ENCODE data around the gene RBCK1.

RBCK1 gene

DNA sequence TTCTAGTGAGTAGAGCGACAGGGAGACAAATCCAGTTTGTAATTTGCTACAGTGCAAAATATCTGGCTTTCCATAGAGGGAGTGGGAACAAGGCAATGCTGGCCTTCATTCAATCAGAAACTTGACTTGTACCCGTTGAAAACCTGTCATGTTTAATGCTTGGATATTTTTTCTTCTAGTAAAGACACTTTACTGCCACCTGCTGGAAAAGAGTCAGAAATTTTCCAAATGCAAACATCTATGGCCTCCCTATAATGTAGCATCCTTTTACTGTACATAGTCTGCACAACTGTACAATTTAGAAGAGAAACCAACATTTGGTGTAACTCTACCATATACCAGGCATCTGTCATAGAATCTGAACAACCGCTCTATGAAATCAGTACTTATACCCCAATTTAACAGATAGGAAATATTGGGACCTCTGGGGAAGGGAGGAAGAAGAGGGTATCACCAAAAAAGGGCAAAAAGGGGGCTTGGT, 70.9 kb downstream of the RBCK1 start:
- no peaks in the 10 kb centered on the region for H3K4me1 ChIP-seq (ENCODE audit: low read length)

GRCh38 chr20:479487-479886, 71.4 kb downstream of the RBCK1 start:
- Histone ChIP-seq H3K4me3 (ENCODE audit: low read length) (no peak overlapping the region), H3K79me2 (ENCODE audit: low read length) (no peaks in the 10 kb centered on the region), H3K9me2 (replicated peaks; ENCODE audit: insufficient read depth, low read length) (no peaks in the 10 kb centered on the region), H3K4me2 (ENCODE audit: low read depth, low read length) (no peak overlapping the region), H3K27me3 (replicated peaks; ENCODE audit: insufficient read depth, low read length) (no peaks in the 10 kb centered on the region), H3K27ac (ENCODE audit: low read length) (no peak overlapping the region), H4K20me1 (ENCODE audit: insufficient read depth, low read length) (0 out of 2 replicates have a peak, but pooled peaks cover 3% of the 10 kb centered on the region), H3K4me1 (ENCODE audit: low read length) (no peaks in the 10 kb centered on the region), H3K36me3 (replicated peaks; ENCODE audit: insufficient read depth, low read length) (0 out of 2 replicates have a peak, but pooled peaks cover 2% of the 10 kb centered on the region), H2AFZ (ENCODE audit: low read length) (no peak overlapping the region), H3F3A (ENCODE audit: insufficient read depth, low read length) (0 out of 2 replicates have a peak, but pooled peaks cover 10% of the 10 kb centered on the region), H3K9me3 (replicated peaks; ENCODE audit: insufficient read depth, low read length) (no peaks in the 10 kb centered on the region), H3K9ac (ENCODE audit: low read length) (no peak overlapping the region)
- DNase-seq: no peak
- TF ChIP-seq EZH2 (optimal IDR thresholded peaks at IDR 0.05; ENCODE audit: low read depth, low read length): no peak
- TF ChIP-seq CTCF (IDR thresholded peaks at IDR 0.05; ENCODE audit: low read length): no peak
- no peak for TF ChIP-seq EZH2phosphoT487 (IDR thresholded peaks at IDR 0.05; ENCODE audit: low read length)

More for the DNA sequence above, 70.9 kb downstream of the RBCK1 start:
- no peaks in the 10 kb centered on the region for H3K27me3 ChIP-seq (replicated peaks; ENCODE audit: insufficient read depth, low read length)
- no peak overlapping the region for H3K27ac ChIP-seq (ENCODE audit: low read length)
- 0 out of 2 replicates have a peak, but pooled peaks cover 3% of the 10 kb centered on the region for H4K20me1 ChIP-seq (ENCODE audit: insufficient read depth, low read length)
- H3F3A ChIP-seq (ENCODE audit: insufficient read depth, low read length): 0 out of 2 replicates have a peak, but pooled peaks cover 10% of the 10 kb centered on the region
- peak; percentile 76 for DNase-seq
- no peak overlapping the region for H3K4me2 ChIP-seq (ENCODE audit: low read depth, low read length)
- H3K9ac ChIP-seq (ENCODE audit: low read length): no peak overlapping the region
- no peak overlapping the region for H2AFZ ChIP-seq (ENCODE audit: low read length)
- no peak overlapping the region for H3K4me3 ChIP-seq (ENCODE audit: low read length)
- H3K9me3 ChIP-seq (replicated peaks; ENCODE audit: insufficient read depth, low read length): no peaks in the 10 kb centered on the region
- 0 out of 2 replicates have a peak, but pooled peaks cover 2% of the 10 kb centered on the region for H3K36me3 ChIP-seq (replicated peaks; ENCODE audit: insufficient read depth, low read length)
- TF ChIP-seq CTCF (IDR thresholded peaks at IDR 0.05; ENCODE audit: low read length) (peak; percentile 64), EZH2 (optimal IDR thresholded peaks at IDR 0.05; ENCODE audit: low read depth, low read length) (no peak)
- no peaks in the 10 kb centered on the region for H3K79me2 ChIP-seq (ENCODE audit: low read length)
- no peaks in the 10 kb centered on the region for H3K9me2 ChIP-seq (replicated peaks; ENCODE audit: insufficient read depth, low read length)

DNA sequence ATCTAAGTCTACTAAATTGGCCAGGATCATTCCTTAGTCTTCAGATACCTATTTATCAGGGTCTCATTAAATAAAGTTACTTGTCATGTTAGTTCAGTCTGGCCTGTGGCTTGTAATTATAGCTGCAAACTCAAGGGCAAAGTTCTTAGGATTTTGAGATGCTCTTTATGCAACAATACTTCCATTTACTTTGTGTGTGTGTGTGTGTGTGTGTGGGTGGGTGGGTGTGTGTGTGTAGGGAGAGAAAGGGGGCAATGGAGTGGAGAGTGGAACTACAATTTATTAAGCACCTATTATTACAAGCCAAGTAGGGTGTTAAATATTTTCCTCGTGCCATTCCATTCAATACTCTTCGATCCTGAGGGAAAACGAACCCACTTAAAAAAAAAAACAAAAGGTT, 71.9 kb downstream of the RBCK1 start:
- 0 out of 2 replicates have a peak, but pooled peaks cover 3% of the 10 kb centered on the region for H4K20me1 ChIP-seq (ENCODE audit: insufficient read depth, low read length)
- H3K79me2 ChIP-seq (ENCODE audit: low read length): no peaks in the 10 kb centered on the region
- no peaks in the 10 kb centered on the region for H3K9me2 ChIP-seq (replicated peaks; ENCODE audit: insufficient read depth, low read length)
- no peak overlapping the region for H2AFZ ChIP-seq (ENCODE audit: low read length)
- H3K4me2 ChIP-seq (ENCODE audit: low read depth, low read length): no peak overlapping the region
- 0 out of 2 replicates have a peak, but pooled peaks cover 10% of the 10 kb centered on the region for H3F3A ChIP-seq (ENCODE audit: insufficient read depth, low read length)
- TF ChIP-seq EZH2phosphoT487 (IDR thresholded peaks at IDR 0.05; ENCODE audit: low read length) (no peak), EZH2 (optimal IDR thresholded peaks at IDR 0.05; ENCODE audit: low read depth, low read length) (no peak), CTCF (IDR thresholded peaks at IDR 0.05; ENCODE audit: low read length) (no peak)
- H3K9me3 ChIP-seq (replicated peaks; ENCODE audit: insufficient read depth, low read length): no peaks in the 10 kb centered on the region
- H3K9ac ChIP-seq (ENCODE audit: low read length): no peak overlapping the region
- no peaks in the 10 kb centered on the region for H3K27me3 ChIP-seq (replicated peaks; ENCODE audit: insufficient read depth, low read length)
- H3K36me3 ChIP-seq (replicated peaks; ENCODE audit: insufficient read depth, low read length): 0 out of 2 replicates have a peak, but pooled peaks cover 2% of the 10 kb centered on the region
- H3K4me3 ChIP-seq (ENCODE audit: low read length): no peak overlapping the region
- DNase-seq: no peak
- H3K4me1 ChIP-seq (ENCODE audit: low read length): no peaks in the 10 kb centered on the region
- H3K27ac ChIP-seq (ENCODE audit: low read length): no peak overlapping the region
